ENCODE measurements around the gene PDCD10. TPM values are rescaled to one million over a fixed set of nuclear protein-coding genes. Genes with fewer than 3 reads are reported as not detected.
A peak's percentile ranks its signal among the peaks of the same experiment; 100 is the strongest.

The PDCD10 gene
- total RNA-seq, 1 donor from 2014 or later = 54.8 TPM

- Mint-ChIP-seq H3K4me1 (peaks cover 20% of the 10 kb centered on the region), H3K4me3 (no peak overlapping the region), H3K27ac (no peak overlapping the region), H3K27me3 (no peaks in the 10 kb centered on the region), H3K36me3 (ENCODE audit: low read depth) (peaks cover 71% of the 10 kb centered on the region), H3K9me3 (no peaks in the 10 kb centered on the region)
- ATAC-seq (ENCODE audit: low read depth) (no peak), DNase-seq (no peak)
- ChIA-PET POLR2A (no interaction called here), CTCF (no interaction called here)
- intact Hi-C loops (cut with micrococcal nuclease) = no loop called here
- TF ChIP-seq CTCF (IDR thresholded peaks at IDR 0.05) = no peak
Observed at GRCh38 chr3:167694121-167694520, 40.6 kb downstream of the PDCD10 start.

GRCh38 chr3:167691366-167691765, 43.3 kb downstream of the PDCD10 start:
- H3K4me1 Mint-ChIP-seq = peaks cover 20% of the 10 kb centered on the region
- CTCF ChIA-PET = interaction anchor here (1.0 to 1.1 kb wide), 4 partner anchors 16 to 191 kb away, joined by 3 to 6 read pairs (median 3); no protein-coding TSS in a partner anchor
- DNase-seq (no peak), ATAC-seq (ENCODE audit: low read depth) (peak; percentile 99)
- H3K36me3 Mint-ChIP-seq (ENCODE audit: low read depth) = peaks cover 67% of the 10 kb centered on the region
- no peaks in the 10 kb centered on the region for H3K27me3 Mint-ChIP-seq
- peak overlapping the region; percentile 24 for H3K27ac Mint-ChIP-seq
- H3K4me3 Mint-ChIP-seq = peak overlapping the region; percentile 41
- intact Hi-C loops (cut with micrococcal nuclease) = loop anchor here (1.0 kb wide), 1 partner anchor 43 kb away; the partner anchor contains the start of gene PDCD10
- no peaks in the 10 kb centered on the region for H3K9me3 Mint-ChIP-seq
- no peak for TF ChIP-seq CTCF (IDR thresholded peaks at IDR 0.05)
- POLR2A ChIA-PET = interaction anchor here (0.8 to 2.0 kb wide), 2 partner anchors 44 to 138 kb away, joined by 3 to 9 read pairs; partner anchors contain the start of genes PDCD10 and SERPINI1

- intact Hi-C loops (cut with micrococcal nuclease) = loop anchor here (1.0 to 5.0 kb wide), 3 partner anchors 77 to 304 kb away; partner anchors contain the start of gene ZBBX
- no peaks in the 10 kb centered on the region for H3K27me3 Mint-ChIP-seq
- peaks cover 58% of the 10 kb centered on the region for H3K36me3 Mint-ChIP-seq (ENCODE audit: low read depth)
- no peak overlapping the region for H3K27ac Mint-ChIP-seq
- no peak overlapping the region for H3K4me3 Mint-ChIP-seq
- H3K4me1 Mint-ChIP-seq = no peaks in the 10 kb centered on the region
- ChIA-PET POLR2A (no interaction called here), CTCF (interaction anchor here (0.7 to 3.3 kb wide), 12 partner anchors 8 to 305 kb away, joined by 3 to 36 read pairs (median 3); partner anchors contain the start of gene ZBBX)
- DNase-seq (no peak), ATAC-seq (ENCODE audit: low read depth) (peak; percentile 75)
- no peaks in the 10 kb centered on the region for H3K9me3 Mint-ChIP-seq
- TF ChIP-seq CTCF (IDR thresholded peaks at IDR 0.05) = no peak
Observed at GRCh38 chr3:167684388-167684993, 50.2 kb downstream of the PDCD10 start.

GRCh38 chr3:167679526-167679925, 55.2 kb downstream of the PDCD10 start:
- no peak for ATAC-seq (ENCODE audit: low read depth)

More at GRCh38 chr3:167679526-167679925, 55.2 kb downstream of the PDCD10 start:
- H3K36me3 Mint-ChIP-seq (ENCODE audit: low read depth) = peaks cover 75% of the 10 kb centered on the region
- POLR2A ChIA-PET = no interaction called here
- intact Hi-C loops (cut with micrococcal nuclease) = no loop called here
- CTCF ChIA-PET = no interaction called here
- H3K27ac Mint-ChIP-seq = no peak overlapping the region
- H3K27me3 Mint-ChIP-seq = no peaks in the 10 kb centered on the region
- H3K4me1 Mint-ChIP-seq = no peaks in the 10 kb centered on the region
- DNase-seq = no peak
- peaks cover 14% of the 10 kb centered on the region for H3K9me3 Mint-ChIP-seq
- no peak overlapping the region for H3K4me3 Mint-ChIP-seq
- TF ChIP-seq CTCF (IDR thresholded peaks at IDR 0.05) = no peak
